DMS153 treated with DMSO at 0.1 percent for 48 hours (cell line): ENCODE data around the gene TECTA.
"Not testable (repeated sequence)": the region's sequence is repeated elsewhere in the genome, so short reads cannot be mapped to it uniquely, and the experiment has no call there.

ENCODE experiments used
- DNase-seq: peaks from one replicate; lab custom pipeline; 2025; ENCODE audit not compliant: unreplicated experiment; lab: John Stamatoyannopoulos, UW

The TECTA gene

GRCh38 chr11:121177629-121178028 is 76.6 kb downstream of the TECTA start:
- not testable (repeated sequence) for DNase-seq

DNA sequence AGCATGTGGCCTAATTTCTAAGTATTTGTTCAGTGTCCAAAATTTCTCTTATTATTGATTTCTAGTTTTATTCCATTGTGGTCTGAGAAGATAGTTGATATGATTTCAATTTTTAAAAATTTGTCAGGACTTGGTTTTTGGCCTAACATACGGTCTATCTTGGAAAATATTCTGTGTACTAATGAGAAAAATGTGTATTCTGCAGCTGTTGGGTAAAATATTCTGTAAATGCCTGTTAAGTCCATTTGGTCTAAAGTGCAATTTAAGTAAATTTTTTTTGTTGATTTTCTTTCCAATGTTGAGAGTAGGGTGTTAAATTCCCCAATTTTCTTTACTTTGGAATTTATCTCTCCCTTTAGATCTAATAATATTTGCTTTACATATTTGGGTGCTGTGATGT is 78.3 kb downstream of the TECTA start:
- no peak for DNase-seq

DNA sequence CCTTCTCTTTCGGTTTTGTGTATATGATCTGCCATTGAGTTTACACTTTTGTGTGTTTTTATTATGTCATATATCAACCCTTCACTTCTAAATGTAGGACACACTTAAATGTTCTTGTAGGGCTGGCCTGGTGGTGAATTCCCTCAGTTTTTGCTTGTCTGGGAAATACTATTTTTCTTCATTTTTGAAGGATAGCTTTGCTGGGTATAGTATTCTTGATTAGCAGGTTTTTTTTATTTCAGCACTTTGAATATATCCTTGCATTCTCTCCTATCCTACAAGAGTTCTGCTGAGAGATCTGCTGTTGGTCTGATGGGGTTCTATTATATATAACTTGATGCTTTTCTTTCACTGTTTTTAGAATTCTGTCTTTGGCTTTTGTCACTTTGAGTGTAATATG is 79.1 kb downstream of the TECTA start:
- no peak for DNase-seq

- no peak for DNase-seq
Observed at GRCh38 chr11:121188776-121189175, 87.7 kb downstream of the TECTA start.

DNA sequence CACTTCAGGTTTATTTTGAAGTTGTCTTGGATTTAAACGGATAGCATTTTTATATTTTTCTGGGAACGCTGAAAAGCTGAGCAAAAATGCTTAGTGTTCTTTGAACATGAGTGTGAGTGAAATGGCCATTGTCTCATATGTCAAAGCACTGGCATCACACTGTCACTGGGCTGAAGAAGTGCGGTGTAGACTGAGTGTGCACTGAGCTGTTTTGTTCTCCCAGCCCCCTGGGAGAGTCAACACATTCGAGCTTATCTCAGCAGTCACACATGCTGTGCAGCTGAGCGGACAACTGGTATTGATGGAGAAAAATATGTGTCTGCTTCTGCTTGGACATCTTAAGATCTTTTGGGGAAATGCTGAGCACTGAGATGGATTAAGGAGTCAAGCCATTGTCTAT is 90.8 kb downstream of the TECTA start:
- no peak for DNase-seq

- peak; percentile 55 for DNase-seq
Observed at GRCh38 chr11:121194731-121195596, 93.9 kb downstream of the TECTA start.

GRCh38 chr11:121198491-121198890 is 97.4 kb downstream of the TECTA start:
- no peak for DNase-seq

GRCh38 chr11:121199516-121199915 is 98.5 kb downstream of the TECTA start:
- no peak for DNase-seq

GRCh38 chr11:121206810-121207209 is 105.8 kb downstream of the TECTA start:
- DNase-seq = no peak

DNA sequence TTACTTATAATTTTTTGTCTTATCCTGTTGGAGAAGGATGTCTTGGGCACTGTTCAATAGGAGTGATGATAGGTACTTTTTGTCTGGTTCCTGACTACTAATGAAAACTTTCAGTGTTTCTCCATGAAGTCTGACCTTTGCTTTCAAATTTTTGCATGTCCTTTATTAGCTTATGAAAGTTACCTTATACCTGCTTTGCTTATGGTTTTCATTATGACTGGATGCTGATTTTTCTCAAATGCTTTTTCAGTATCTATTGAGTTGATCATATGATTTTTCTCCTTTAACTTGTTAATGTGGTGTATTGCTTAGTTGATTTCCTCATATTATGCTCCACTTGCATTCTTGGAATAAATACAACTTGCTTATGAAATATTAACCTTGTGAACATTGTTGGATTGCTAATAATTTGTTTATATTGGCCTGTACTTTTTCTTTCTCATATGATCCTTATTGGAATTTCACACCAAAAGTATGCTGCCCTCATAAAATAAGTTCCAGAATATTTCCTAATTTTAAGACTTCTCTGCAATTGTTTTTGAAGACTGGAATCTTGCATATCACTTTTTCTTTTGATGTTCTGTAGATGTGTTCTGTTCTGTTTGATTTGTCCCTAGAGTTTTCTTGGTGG is 106.6 kb downstream of the TECTA start:
- no peak for DNase-seq

GRCh38 chr11:121210445-121211080 is 109.5 kb downstream of the TECTA start:
- no peak for DNase-seq

- DNase-seq = no peak
Observed at GRCh38 chr11:121211626-121212025, 110.6 kb downstream of the TECTA start.

- no peak for DNase-seq
Observed at GRCh38 chr11:121212536-121213361, 111.7 kb downstream of the TECTA start.

DNA sequence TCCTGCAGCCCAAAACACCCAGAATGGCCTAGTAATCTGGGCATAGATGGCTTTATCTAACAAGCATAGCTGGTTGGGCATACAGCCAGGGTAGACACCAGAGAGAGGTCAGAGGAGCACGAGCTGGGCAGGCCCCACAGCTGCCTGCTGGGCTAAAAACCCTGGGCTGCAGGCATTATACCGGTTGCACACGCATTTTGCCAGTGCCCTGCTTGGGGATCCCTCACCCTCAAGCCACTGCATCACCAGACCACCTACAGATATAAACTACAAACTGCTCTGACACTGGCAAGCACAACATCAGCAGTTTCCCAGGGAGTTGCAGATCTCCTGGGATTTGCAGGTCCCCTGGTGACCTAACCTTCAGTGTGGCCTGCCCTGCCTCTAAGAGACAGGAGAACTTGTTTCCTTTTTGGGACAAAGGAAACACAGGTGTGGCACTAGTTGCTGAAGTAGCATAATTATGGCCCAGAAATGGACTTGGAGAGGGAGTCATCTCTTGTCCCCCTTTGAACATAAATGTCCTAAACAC is 112.4 kb downstream of the TECTA start:
- no peak for DNase-seq

DNA sequence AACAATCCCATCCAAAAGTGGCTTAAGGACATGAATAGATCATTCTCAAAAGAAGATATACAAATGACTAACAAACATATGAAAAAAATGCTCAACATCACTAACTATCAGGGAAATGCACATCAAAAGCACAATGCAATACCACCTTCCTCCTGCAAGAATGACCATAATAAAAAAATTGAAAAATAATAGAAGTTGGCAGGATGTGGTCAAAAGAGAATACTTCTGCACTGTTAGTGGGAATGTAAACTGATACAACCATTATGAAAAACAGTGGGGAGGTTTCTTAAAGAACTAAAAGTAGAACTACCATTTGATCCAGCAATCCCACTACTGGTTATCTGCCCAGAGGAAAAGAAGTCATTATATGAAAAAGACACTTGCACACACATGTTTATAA is 113.8 kb downstream of the TECTA start:
- DNase-seq = no peak

GRCh38 chr11:121221496-121222200 is 120.6 kb downstream of the TECTA start:
- no peak for DNase-seq

DNA sequence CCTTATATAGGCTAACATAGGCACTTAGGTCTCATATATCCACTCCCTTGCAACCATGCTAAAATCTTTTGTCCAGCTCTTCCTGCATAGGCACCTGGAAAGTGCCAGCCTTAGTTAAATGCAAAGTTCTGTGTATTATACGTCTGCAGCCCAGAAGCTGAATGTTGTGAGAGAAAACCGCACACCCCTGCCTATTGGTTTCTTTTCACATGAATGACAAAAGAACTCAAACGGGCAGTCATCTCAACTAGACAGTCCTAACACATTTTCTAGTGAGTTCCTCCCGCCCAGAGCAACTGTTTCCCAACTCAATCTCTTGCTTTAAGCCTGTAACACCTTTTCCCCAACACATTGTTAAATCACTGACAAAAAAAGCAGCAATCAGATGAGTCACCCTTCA is 122.1 kb downstream of the TECTA start:
- DNase-seq = no peak

DNA sequence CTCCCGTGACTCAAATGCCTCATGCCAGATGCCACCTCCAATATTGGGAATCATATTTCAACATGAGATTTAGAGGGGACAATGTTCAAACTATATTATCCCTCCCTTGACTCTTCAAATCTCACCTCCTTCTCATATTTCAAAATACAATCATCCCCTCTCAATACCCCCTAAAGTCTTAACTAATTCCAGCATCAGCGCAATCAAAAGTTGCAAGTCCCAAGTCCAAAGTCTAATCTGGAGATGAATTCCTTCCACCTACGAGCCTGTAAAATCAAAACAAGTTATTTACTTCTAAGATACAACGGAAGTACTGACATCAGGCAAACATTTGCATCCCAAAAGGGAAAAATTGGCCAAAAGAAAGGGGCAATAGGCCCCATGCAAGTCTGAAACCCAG is 124.3 kb downstream of the TECTA start:
- DNase-seq = no peak

DNA sequence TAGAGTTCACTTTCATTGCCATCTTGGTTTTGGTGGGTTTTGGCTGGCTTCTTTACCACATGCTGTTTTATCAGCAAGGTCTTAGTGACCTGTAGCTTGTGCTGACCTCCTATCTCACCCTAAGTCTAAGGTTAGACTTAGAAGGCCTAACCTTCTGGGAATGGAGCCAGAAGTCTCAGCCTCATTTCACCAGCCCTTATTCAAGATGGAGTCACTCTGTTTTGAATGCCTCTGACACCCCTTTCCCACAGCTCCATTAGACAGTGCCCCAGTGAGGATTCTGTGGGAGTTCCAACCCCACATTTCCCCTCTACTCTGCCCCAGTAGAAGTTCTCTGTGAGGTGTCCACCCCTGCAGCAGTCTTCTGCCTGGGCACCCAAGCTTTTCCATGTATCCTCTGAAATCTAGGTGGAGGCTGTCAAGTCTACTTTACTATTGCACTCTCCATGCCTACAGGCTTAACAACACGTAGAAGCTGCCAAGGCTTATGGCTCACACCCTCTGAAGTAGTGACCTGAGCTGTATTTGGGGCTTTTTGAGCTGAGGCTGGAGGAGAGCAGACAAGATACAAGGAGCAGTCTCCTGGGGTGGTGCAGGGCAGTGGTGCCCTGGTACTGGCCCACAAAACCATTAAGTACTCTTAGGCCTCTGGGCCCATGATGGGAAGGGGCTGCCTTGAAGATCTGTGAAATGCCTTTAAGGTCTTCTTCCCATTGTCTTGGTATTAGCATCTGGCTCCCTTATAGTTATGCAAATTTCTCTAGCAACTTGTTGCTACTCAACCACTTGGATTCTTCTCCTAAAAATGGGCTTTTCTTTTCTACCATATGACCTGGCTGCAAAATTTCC is 125.6 kb downstream of the TECTA start:
- DNase-seq = no peak
